Stimulated activated CD8-positive, alpha-beta memory T cell treated with anti-CD3 and anti-CD28 coated beads, Interleukin-12 subunit alpha, Interleukin-12 subunit beta, amount 100 ng/mL, for 4 hours (primary cell): ENCODE data around the gene LAMA5.

Experiments
- DNase-seq: peaks from one replicate; pipeline ENCODE4 v3.0.0-alpha.2; 2020; ENCODE audit warnings: low read depth

The LAMA5 gene

DNA sequence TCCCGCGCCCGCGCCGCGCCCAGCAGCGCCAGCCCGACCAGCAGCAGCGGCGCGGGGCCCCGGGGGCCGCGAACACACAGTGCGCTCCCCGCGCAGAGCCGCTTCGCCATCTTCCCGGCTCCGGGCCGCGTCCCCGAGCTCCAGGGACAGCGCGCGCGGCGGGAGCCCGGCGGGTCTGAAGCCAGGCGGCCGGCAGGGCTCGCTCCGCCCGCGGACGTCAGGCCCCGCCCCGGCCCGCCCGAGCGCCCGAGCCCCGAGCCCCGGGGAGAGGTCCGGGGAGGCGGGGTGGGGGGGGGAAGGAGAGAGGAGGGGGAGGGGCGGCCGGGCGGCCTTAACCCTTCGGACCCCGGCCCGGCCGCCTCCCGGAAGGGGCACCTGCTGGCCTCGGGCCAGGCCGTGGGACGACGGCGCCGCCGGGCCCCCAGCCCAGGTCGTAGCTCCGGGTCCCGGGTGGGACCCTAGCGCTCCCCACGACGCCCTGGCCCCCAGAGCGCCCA is at the start of gene LAMA5:
TSS of gene LAMA5 (minus strand) at position 177 of the 497 bp plus-strand sequence. CDS start at position 110, 67 bp downstream.
- no peak for DNase-seq

GRCh38 chr20:62415354-62416111 is 48.4 kb upstream of the LAMA5 start:
- DNase-seq, result no peak

DNA sequence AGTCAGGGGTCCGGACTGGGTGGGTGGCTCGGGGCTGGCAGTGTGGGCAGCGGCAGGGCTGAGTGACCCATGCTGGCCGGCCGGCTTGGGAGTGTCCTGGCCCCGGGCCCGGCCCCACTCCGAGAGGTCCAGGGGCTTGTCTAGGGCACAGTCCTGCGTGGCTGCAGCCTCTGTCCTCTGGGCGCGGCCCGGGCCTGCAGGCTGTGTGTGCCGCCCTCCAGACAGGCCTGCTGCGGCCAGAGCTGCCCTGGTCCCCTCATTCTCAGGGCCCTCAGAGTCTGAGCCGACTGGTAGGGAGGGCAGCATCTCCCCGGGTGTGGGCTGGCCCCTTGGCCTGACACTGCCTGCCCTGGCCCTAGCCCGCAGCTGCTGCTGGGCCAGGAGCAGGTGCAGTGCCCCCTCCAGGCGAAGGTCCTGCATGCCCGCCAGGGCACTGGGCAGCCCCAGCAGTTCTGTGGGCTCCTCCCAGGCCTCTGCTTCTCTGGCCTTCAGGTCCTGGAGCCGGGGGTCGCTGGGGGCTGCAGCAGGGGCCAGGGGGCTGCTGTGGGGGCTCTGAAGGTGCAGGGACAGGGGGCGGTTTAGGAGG is 46.9 kb upstream of the LAMA5 start:
- no peak for DNase-seq

DNA sequence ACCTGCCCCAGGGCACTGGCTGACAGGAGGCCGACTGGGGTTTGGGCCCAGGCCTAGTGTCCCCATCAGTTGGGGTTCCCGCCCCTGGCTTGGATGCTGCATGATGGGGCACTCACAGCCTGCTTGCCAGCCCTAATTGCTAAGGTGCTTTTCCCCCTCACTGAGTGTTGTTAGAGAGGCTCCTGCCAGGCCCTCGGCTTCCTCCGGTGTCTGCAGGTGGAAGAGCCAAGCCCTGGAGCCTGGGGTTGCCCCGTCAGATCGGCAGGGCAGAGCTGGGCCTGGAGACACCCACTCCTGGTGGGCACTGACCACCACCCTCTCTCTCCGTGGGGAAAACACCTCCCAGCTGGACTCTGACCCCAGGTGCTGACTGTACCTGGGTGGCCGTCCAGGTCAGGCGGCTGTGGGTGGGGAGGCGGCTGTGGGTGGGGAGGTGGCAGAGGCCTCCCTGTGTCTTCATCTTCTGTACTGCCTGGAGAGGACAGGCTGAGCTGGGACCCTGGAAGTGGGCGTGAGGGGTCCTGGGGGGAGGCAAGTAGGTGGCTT is 46.0 kb upstream of the LAMA5 start:
- DNase-seq, result no peak

GRCh38 chr20:62412194-62413024 is 45.3 kb upstream of the LAMA5 start:
- DNase-seq, result no peak

DNA sequence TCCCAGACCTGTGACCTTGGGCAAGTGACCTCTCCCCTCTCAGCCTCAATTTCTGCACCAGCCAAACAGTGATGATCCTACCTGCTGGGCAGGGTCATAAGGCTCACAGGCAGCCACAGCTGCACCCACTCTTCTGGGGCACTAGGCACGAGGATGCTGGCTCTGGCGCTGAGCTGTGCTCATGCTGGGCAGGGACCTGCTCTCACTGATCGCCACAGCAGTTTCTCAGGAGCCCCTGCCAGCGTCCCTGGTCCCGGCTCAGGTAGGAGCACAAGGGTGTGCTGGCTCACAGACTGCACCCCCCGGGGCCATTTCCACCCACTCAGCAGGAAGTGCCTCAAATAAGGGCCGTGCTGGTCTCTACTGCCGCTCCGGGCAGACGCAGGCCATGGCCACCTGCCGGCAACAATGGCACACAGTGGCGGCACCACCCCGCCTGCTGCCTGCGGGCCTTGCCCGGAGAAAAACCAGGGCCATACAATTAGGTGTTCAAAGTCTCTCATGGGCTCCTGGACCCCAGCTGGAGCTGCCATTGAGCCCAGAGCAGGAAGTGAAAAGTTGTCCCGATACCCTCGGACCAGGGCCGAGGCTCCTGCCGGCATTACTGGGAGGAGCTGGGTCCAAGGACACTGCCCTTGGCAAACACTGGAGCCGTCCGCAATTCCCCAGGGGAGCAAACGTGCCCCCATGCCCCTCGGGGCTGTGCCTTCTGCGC is 44.5 kb upstream of the LAMA5 start:
- no peak for DNase-seq

- DNase-seq, result no peak
These were observed 43.8 kb upstream of the LAMA5 start for GRCh38 chr20:62410746-62411478.

DNA sequence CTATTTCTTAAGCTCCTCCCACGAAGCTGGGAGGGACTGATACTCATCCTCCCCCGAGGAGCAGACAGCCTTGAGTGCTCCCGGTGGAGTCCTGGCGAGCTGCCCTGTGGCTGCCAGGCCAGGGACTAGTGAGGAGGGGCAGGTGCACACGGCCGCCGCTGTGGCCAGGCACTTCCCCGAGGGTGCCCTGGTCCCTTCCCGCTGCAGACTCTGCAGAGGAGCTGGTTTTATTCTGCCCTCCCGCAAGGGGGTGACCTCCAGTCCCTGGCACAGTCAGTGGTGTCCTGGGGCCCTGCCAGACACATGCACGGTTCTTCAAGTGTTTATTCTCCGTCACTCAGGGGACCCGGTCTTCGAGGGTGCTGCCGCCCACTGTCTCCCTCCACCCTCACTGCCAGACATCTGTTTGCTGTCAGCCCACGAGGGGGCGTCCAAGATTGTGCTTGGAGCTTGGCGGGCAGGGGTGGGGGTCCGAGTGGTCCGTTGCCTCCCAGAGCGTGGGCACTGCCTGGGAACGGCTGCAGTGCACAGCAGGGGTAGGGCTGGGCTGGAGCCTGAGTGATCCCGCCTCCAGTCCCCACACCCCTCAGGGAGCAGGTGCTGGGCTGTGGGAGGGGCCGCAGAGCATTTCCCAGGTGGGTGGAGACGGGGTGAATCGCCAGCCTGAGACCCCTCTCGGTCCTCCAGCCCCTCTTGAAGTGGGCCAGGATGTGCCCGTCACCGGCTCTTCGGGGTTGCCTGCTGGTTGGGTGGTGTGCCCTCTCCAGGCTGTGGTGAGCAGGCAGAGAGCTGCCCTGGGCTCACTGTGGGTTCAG is 43.0 kb upstream of the LAMA5 start:
- no peak for DNase-seq

DNA sequence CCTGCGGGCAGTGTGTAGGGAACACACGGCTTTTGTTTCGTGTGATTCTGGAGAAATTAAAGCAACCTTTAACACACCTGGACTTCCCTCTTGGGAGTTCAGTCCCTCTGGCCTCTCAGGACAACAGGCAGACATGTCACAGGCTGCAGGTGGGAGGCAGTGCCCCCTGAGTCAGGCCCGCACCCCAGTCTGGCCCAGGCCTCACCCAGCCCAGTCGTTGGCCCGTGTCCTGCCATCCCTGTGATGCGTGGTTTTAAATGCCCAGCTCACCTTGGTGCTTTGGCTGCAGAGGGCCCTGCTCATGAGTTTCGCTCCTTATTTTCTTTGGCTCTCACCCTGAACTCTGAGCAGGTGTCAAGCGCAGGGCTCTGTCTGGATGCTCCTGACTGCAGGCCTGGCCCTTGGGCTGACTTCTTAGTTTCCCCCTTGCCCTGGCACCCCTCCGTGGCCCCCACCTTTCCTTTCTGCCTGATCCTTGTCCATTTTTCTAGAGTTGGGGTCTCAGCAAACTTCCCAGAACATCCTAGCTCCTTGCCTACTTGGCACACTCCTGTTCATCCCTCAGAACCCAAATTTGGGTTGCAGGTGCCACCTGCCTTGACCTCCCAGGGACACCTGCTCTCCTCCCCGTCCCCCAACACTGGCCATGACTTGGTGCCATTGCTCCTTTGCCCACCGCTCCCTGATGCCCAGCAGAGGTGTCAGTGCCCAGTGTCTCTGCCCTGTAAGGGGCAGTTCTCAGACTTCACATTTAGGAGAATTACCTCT is 42.2 kb upstream of the LAMA5 start:
- DNase-seq, result no peak

DNA sequence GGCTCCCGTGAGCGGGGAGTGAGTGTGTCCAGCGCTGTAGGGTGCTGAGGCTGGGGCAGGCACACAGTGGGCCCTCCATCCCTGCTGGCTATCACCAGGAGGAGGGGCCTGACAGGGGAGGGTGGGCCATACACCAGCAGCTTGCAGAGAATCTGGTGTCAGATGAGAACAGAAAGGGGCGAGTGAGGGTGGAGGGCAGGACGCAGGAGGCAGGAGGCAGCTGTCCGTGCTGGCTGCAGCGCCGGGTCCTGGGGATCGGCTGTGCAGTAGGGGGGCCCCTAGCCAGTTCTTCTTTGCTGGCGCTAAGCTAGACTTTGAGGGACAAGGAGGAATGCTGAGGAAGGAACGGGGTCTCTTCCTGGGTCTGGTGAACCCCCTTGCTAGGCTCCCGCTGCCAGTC is 41.5 kb upstream of the LAMA5 start:
- DNase-seq, result no peak

DNA sequence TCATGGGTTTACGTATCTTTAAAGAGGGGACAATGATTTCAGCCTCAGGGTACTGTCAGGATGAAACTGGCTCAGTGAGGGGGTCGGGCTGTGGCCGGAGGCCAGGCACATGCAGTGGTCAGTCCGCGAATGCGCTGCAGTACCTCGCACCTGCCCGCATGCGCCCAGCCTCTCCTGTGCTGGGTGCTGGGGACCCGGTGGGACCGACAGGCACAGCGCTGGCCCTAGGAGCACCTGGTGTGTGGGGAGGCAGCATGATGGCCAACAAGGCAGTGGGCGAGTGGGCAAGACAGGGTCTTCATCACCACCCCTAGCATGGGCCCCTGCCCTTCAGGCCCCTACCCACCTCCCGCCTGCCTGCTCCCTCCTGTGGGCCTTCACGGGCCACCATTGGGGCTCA is 40.9 kb upstream of the LAMA5 start:
- no peak for DNase-seq

DNA sequence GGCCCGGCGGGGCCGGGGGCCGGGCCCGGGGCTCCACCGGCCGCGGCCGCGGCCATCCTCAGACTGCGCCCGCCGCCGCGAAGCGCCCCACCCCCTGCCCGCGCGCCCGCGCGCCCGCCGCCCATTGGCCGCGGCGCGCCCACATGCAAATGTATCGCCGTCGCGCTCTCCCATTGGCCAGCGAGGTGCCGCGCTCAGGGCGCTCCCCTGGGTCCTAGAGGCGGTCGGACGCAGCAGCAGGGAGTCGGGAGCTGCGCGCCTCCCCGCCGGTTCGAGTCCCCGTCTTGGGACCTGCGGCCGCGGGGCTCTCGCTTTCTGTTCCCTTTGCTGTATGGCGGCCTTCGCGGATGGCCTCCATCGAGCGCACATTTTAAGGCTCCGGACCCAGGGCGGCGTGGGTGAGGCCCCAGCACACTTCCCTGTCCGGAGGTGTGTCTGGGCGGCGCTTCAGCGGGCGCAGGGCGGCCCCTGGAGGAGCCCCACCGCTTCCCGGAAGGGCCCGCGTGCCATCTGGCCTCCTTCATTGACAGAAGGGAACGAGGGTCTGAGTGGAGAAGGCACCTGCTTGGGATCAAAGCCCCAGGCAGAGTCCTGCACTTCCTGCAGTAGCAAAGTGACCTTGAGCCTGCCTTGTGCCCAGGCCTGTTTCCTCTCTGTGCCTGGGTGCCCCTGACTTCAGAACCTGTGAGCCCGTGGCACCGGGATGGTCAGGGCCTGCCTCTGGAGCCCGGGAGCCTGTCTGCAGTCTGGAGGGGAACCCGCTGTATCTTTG is 40.3 kb upstream of the LAMA5 start, which contains the start of gene CABLES2:
TSS of gene CABLES2 (minus strand) at position 65 of the 772 bp plus-strand sequence. CDS start at position 56, 9 bp downstream.
- peak; percentile 83 for DNase-seq

DNA sequence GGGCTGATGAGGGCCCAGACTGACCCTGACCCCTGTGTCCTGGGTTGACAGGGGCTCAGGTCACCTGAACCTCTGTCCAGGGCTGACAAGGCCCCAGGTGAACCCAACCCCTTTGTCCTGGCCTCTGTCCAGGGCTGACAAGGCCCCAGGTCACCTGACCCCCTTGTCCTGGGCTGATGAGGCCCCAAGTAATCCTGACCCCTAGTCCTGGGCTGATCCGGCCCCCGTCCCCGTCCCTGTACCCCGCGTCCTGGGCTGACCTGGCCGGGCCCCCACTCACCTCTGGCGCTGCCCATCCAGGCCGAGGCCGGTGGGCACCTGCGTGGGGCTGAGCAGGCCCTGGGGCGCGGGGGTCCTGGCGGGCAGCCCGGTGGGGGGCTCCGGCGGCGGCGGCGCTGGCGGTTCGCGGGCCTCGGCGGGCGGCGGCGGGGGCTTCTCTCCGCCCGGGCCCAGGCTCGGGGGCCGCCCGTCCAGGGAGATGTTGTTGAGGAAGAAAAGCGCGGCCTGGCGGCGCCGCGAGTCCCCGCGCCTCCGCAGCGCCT is 39.6 kb upstream of the LAMA5 start:
- no peak for DNase-seq

GRCh38 chr20:62405981-62406513 is 38.9 kb upstream of the LAMA5 start:
- DNase-seq, result no peak

DNA sequence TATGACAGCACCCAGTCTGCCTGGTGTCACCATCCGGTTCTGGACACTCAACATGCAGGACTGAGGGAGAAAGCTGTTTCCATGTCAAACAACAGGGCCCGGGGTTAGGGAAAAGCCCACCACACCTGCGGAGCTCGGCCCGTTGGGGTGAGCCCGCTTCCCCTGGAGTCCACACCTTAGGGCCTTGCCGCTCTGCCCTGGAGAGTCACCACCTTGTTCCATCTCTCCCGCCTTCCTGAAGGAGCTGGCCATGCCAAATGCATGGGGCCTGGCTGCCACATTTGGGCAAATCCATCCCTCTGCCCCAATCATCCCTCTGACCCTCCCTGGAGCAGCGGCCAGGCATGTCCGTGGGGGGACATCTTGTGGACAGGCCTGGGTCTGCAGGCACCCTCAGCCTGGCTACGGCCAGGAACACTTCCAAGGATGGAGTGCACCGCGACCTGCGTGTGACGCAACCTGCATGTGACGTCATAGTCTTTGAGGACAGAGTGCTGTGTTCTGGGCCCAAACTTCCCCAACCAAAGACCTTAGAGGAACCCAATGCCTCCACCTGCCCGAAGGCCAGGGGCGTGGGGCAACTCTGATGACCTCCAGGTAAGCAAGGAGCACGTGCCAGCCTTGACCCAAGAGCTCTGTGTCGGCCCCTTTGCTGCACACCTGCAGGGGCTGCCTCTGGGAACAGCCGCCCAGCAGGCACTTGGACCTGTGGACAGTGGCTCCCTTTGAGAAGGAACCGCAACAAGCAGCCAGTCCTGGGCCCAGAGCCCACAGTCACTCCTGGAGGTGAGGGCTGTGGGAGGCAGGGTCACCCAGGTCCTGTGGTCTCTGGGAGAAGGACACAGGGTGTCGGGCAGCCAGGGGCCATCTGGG is 38.2 kb upstream of the LAMA5 start:
- no peak for DNase-seq

DNA sequence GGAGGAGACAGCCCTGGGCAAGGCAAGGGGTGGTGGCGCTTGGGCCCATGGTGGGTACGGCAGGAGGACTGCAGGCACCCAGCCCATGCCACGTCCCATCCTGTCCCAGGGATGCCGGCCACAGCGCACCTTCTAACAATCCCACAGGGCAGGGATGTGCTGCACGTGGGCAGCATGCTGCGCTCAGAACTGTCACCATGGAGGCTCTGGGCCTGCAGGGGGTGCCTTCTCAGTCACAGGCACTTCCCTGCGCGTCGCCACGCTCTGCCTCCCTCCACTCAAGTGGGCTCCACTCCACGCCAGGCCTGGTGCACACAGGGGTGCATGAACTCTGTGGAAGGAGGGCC is 37.6 kb upstream of the LAMA5 start:
- DNase-seq, result no peak

- DNase-seq, result no peak
These were observed 37.1 kb upstream of the LAMA5 start for GRCh38 chr20:62404112-62404665.
